GM12873 (cell line): ENCODE data around the gene ZCCHC7.

Experiments used
- CTCF ChIP-seq: IDR thresholded peaks from 2 replicates; pipeline ENCODE4 v1.5.1; 2012; ENCODE audit warnings: low read depth, mild to moderate bottlenecking, moderate library complexity, low read length, control low read depth; ENCODE audit not compliant: insufficient read depth; ENCODE audit errors: missing control alignments

ZCCHC7 gene

GRCh38 chr9:37167456-37168047 lies 47.2 kb downstream of the ZCCHC7 start:
- TF ChIP-seq CTCF: no peak

GRCh38 chr9:37172557-37172956 lies 52.2 kb downstream of the ZCCHC7 start:
- TF ChIP-seq CTCF: no peak

DNA sequence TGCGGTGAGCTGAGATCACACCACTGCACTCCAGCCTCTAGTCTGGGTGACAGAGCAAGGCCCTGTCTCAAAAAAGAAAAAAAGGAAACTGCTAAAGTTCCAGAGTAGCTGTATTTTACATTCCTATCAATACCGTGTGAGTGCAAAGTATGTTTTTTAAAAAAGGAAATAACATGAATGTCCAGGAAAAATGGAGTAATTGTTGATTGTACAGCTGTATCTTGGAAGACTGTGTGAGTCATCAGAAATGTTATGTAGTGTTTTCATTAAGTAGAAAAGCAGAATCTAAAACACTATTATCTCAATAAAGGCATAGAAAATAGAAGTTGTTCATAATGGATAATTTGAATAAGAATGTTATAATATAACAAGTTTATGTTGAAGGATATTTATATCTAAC lies 53.9 kb downstream of the ZCCHC7 start:
- TF ChIP-seq CTCF: no peak

- TF ChIP-seq CTCF: no peak
Measured at GRCh38 chr9:37178742-37179141, 58.4 kb downstream of the ZCCHC7 start.

GRCh38 chr9:37179576-37179975 lies 59.2 kb downstream of the ZCCHC7 start:
- no peak for TF ChIP-seq CTCF

GRCh38 chr9:37180138-37180537 lies 59.8 kb downstream of the ZCCHC7 start:
- no peak for TF ChIP-seq CTCF

GRCh38 chr9:37182718-37183117 lies 62.3 kb downstream of the ZCCHC7 start:
- no peak for TF ChIP-seq CTCF
